Keratinocyte (primary cell): ENCODE measurements around the gene CA9. TPM values are rescaled to one million over a fixed set of nuclear protein-coding genes. Genes with fewer than 3 reads are reported as not detected.

Experiments
- DNase-seq: peaks from one replicate; pipeline ENCODE4 v3.0.0-alpha.2; 2011; ENCODE audit warnings: low read depth, missing footprints, low spot score
- FAIRE-seq: peaks from 2 replicates; lab custom pipeline; 2011; peaks lifted over from hg19 to GRCh38; lab: Jason Lieb, UNC
- H2AFZ ChIP-seq: 2 replicates; pipeline ENCODE4 v1.6.0; 2012; ENCODE audit warnings: low read length, control low read depth, inconsistent platforms; ENCODE audit not compliant: control insufficient read depth
- H3K27ac ChIP-seq: 2 replicates; pipeline ENCODE4 v1.5.1; 2011; ENCODE audit warnings: low read length; ENCODE audit not compliant: control insufficient read depth, insufficient read depth
- H3K27me3 ChIP-seq: 3 replicates; pipeline ENCODE4 v1.6.0; 2011; ENCODE audit warnings: low read length; ENCODE audit not compliant: control insufficient read depth, insufficient read depth; ENCODE audit errors: extremely low read depth
- H3K36me3 ChIP-seq, 2 experiments: 2 replicates in 1 of 2; 3 replicates in 1 of 2; pipeline ENCODE4 v1.5.1; 2011; ENCODE audit warnings: low read length in 2 of 2, mild to moderate bottlenecking in 1 of 2; ENCODE audit not compliant: control insufficient read depth in 2 of 2, insufficient read depth in 2 of 2; ENCODE audit errors: extremely low read depth in 1 of 2
- H3K4me1 ChIP-seq: 3 replicates; pipeline ENCODE4 v1.5.1; 2011; ENCODE audit warnings: low read length; ENCODE audit not compliant: control insufficient read depth, insufficient read depth; ENCODE audit errors: extremely low read depth
- H3K4me2 ChIP-seq: 3 replicates; pipeline ENCODE4 v1.6.0; 2011; ENCODE audit warnings: low read depth, low read length; ENCODE audit not compliant: control insufficient read depth, insufficient read depth; ENCODE audit errors: extremely low read depth
- H3K4me3 ChIP-seq, 3 experiments: fragments of 200-600 bp in 1 of 3; sonication (generic) in 1 of 3; 2 replicates in 2 of 3; 3 replicates in 1 of 3; pipeline ENCODE4 v1.5.1; 2011 to 2016; ENCODE audit warnings: low read length in 3 of 3, mild to moderate bottlenecking in 3 of 3, control low read depth in 2 of 3, inconsistent platforms in 1 of 3, low read depth in 1 of 3, mixed read lengths in 1 of 3, mixed run types in 1 of 3, moderate library complexity in 1 of 3; ENCODE audit not compliant: control insufficient read depth in 2 of 3, insufficient read depth in 2 of 3; ENCODE audit errors: extremely low read depth in 1 of 3
- H3K79me2 ChIP-seq: 2 replicates; pipeline ENCODE4 v1.6.0; 2012; ENCODE audit warnings: low read length; ENCODE audit not compliant: control insufficient read depth, insufficient read depth
- H3K9ac ChIP-seq: 3 replicates; pipeline ENCODE4 v1.6.0; 2011; ENCODE audit warnings: low read length; ENCODE audit not compliant: control insufficient read depth, insufficient read depth; ENCODE audit errors: extremely low read depth
- H3K9me1 ChIP-seq: 3 replicates; pipeline ENCODE4 v1.6.0; 2011; ENCODE audit warnings: low read length; ENCODE audit not compliant: control insufficient read depth, insufficient read depth; ENCODE audit errors: extremely low read depth
- H3K9me3 ChIP-seq: 2 replicates; pipeline ENCODE4 v1.5.1; 2012; ENCODE audit warnings: low read depth, low read length; ENCODE audit not compliant: control insufficient read depth
- H4K20me1 ChIP-seq: 3 replicates; pipeline ENCODE4 v1.6.0; 2011; ENCODE audit warnings: low read length; ENCODE audit not compliant: control insufficient read depth, insufficient read depth; ENCODE audit errors: extremely low read depth
- CTCF ChIP-seq, 3 experiments: IDR thresholded peaks in 1 of 3; conservative IDR thresholded peaks in 1 of 3; optimal IDR thresholded peaks in 1 of 3; 2 replicates in 2 of 3; 3 replicates in 1 of 3; pipeline versions ENCODE3 to v1.5.1; 2011; ENCODE audit warnings: low read length in 3 of 3, mild to moderate bottlenecking in 3 of 3, moderate library complexity in 2 of 3, control low read depth in 1 of 3, inconsistent platforms in 1 of 3; ENCODE audit not compliant: insufficient read depth in 2 of 3; ENCODE audit errors: extremely low read depth in 1 of 3
- EZH2 ChIP-seq: IDR thresholded peaks from one replicate; pipeline ENCODE4 v1.6.1; 2012; ENCODE audit warnings: inconsistent platforms, mild to moderate bottlenecking, low read length, moderate library complexity
- dilution Hi-C: fragments of 300-500 bp; cut with MboI; formaldehyde crosslinking; loops from one replicate; pipeline ENCODE4 v1.7.0; 2020; ENCODE audit warnings: low sequenced_read_pairs; ENCODE audit not compliant: extremely low pct_ligation_motif_present
- polyA plus RNA-seq, 5 experiments: library from polyadenylated mRNA; depleted of rRNA in 3 of 5; stranded (reverse) in 3 of 5; stranded (forward) in 1 of 5; unstranded in 1 of 5; fragments of >200 nt; gene quantifications; 1 replicate in 1 of 5; 2 replicates in 3 of 5; 3 replicates in 1 of 5; pipeline versions ENCODE4 v1.2.1 to v1.2.3, GENCODE V29; 2011 to 2012; ENCODE audit warnings: missing spikeins in 2 of 5, low read depth in 1 of 5, low replicate concordance in 1 of 5

The CA9 gene
- polyA plus RNA-seq, 1 donor (not counting 4 experiments of a cell fraction or from before 2014, with no cell fraction given), result 7.2 TPM

- Histone ChIP-seq H3K27me3 (no peaks in the 10 kb centered on the region), H3K4me2 (no peak overlapping the region), H3K9me1 (no peaks in the 10 kb centered on the region), H3K4me1 (no peaks in the 10 kb centered on the region), H2AFZ (no peak overlapping the region), H3K36me3 (peaks cover 70 to 81% of the 10 kb centered on the region in 2 experiments), H4K20me1 (peaks cover 3% of the 10 kb centered on the region), H3K27ac (no peak overlapping the region), H3K4me3 (no peak overlapping the region), H3K79me2 (no peaks in the 10 kb centered on the region), H3K9ac (no peak overlapping the region), H3K9me3 (no peaks in the 10 kb centered on the region)
- dilution Hi-C loops, result no loop called here
- FAIRE-seq, result no peak
- no peak for DNase-seq
- TF ChIP-seq EZH2, result no peak
- no peak for TF ChIP-seq CTCF (optimal IDR thresholded peaks at IDR 0.05 in 1 of 3, IDR thresholded peaks at IDR 0.05 in 1 of 3, conservative IDR thresholded peaks at IDR 0.05 in 1 of 3; ENCODE audit: extremely low read depth in 1 of 3, insufficient read depth in 2 of 3, low read length in 3 of 3)
Observed at GRCh38 chr9:35714123-35714522, 40.4 kb downstream of the CA9 start.

DNA sequence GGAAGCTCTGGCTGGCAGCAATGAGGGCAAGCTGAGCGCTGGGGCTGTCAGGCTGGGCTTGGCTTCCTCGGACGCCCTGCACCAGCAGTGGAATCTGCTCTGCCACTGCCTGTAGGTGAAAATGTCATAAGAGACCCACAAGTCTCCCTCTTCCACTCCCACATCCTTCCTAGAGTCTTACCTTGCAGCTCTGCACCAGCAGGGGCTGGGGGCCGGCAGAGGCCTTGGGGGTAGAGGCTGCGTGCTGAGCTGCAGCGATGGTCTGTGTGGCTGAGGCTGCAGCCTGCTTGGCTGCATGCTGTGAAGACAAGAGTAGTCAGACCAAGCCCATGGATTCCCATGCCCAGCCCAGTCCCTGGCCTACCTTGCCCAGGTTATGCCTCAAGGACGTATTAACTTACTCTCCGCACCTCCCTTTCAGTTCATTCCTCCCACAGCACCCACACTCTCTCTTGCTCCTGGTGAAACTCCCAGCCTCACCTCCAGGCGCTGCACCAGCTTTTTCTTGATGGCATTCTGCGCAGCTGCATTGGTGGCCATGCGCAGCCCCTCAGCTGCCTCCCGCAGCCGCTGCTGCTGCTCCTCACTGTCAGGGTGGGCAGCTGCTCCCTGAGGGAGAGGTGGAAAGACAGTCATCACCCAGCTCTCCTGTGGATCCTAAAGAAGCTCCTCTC is 41.0 kb downstream of the CA9 start:
- no peaks in the 10 kb centered on the region for H3K79me2 ChIP-seq

More for the DNA sequence above, 41.0 kb downstream of the CA9 start:
- Histone ChIP-seq H3K9ac (no peak overlapping the region), H3K36me3 (peaks cover 76 to 86% of the 10 kb centered on the region in 2 experiments), H3K4me2 (no peak overlapping the region), H2AFZ (no peak overlapping the region), H3K27ac (no peak overlapping the region), H3K9me3 (no peaks in the 10 kb centered on the region), H3K9me1 (no peaks in the 10 kb centered on the region), H4K20me1 (peaks cover 3% of the 10 kb centered on the region), H3K27me3 (no peaks in the 10 kb centered on the region), H3K4me3 (no peak overlapping the region), H3K4me1 (peaks cover 4% of the 10 kb centered on the region)
- TF ChIP-seq CTCF (optimal IDR thresholded peaks at IDR 0.05 in 1 of 3, IDR thresholded peaks at IDR 0.05 in 1 of 3, conservative IDR thresholded peaks at IDR 0.05 in 1 of 3; ENCODE audit: extremely low read depth in 1 of 3, insufficient read depth in 2 of 3, low read length in 3 of 3) (no peak), EZH2 (no peak)
- dilution Hi-C loops, result no loop called here
- FAIRE-seq (no peak), DNase-seq (no peak)
